GM12891 (cell line): ENCODE measurements around the gene LEUTX.

Experiments used
- POLR2A ChIP-seq: IDR thresholded peaks from 2 replicates; pipeline ENCODE4 v1.6.1; 2011; ENCODE audit warnings: low read depth, low read length, control low read depth
- POLR2AphosphoS5 ChIP-seq: IDR thresholded peaks from 2 replicates; pipeline ENCODE4 v1.6.1; 2011; ENCODE audit warnings: low read depth, low read length, control low read depth
- TAF1 ChIP-seq: IDR thresholded peaks from 2 replicates; pipeline ENCODE4 v1.6.1; 2011; ENCODE audit warnings: low read depth, low read length, control low read depth

GRCh38 chr19:39795001-39795400 lies 16.3 kb downstream of the LEUTX start:
- TF ChIP-seq TAF1: no peak
- TF ChIP-seq POLR2AphosphoS5: no peak
- no peak for TF ChIP-seq POLR2A
